ENCODE measurements around the gene C1QL1. TPM values are rescaled to one million over a fixed set of nuclear protein-coding genes. Genes with fewer than 3 reads are reported as not detected.

Gene C1QL1
- total and polyA plus RNA-seq, 4 donors = 1.3 TPM; not detected in 3

DNA sequence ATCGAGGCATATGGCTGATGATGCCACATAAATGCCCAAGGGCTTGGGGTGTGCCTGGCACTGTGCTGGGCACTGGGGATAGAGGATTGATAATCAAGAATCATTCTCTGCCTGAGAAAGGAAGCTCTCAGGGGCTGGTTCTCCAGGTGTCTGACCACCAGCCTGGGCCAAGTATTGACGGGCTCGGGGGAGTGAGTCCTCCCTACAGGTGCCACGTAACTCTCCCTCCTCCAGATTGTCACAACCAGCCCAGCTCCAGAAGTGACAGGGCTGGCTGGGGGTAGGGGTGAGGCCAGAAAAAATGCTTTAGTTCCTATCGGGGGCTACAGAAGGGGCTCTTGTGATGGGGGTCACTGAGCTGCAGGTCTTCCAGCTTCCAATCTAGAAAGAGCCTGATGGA lies 10.7 kb upstream of the C1QL1 start:
- DNase-seq (no peak), ATAC-seq (ENCODE audit: low FRiP score) (no peak)
- H3K9me3 ChIP-seq (ENCODE audit: control insufficient read depth, low read length) = no peaks in the 10 kb centered on the region
- H3K36me3 ChIP-seq (ENCODE audit: control insufficient read depth in 1 of 2, insufficient read depth in 2 of 2, low read length in 1 of 2) = no peaks in the 10 kb centered on the region
- H3K4me3 ChIP-seq (ENCODE audit: low read length in 2 of 2) = no peak overlapping the region
- H3K4me1 ChIP-seq (ENCODE audit: control insufficient read depth in 1 of 2, insufficient read depth in 2 of 2, low read length in 2 of 2) = no peaks in the 10 kb centered on the region
- no peaks in the 10 kb centered on the region for H3K27me3 ChIP-seq (ENCODE audit: control insufficient read depth in 1 of 2, insufficient read depth in 2 of 2, low read length in 1 of 2)
- H3K27ac ChIP-seq (ENCODE audit: low read depth in 1 of 2, low read length in 2 of 2) = no peak overlapping the region
- WGBS, 2 donors = 93 to 97% methylated on average over 5 of the region's 5 CpGs
- intact Hi-C loops (cut with DNase I) = no loop called here

- no peak overlapping the region for H3K27ac ChIP-seq (ENCODE audit: low read depth in 1 of 2, low read length in 2 of 2)
- no peaks in the 10 kb centered on the region for H3K27me3 ChIP-seq (ENCODE audit: control insufficient read depth in 1 of 2, insufficient read depth in 2 of 2, low read length in 1 of 2)
- intact Hi-C loops (cut with DNase I) = no loop called here
- ATAC-seq (ENCODE audit: low FRiP score) (no peak), DNase-seq (no peak)
- H3K36me3 ChIP-seq (ENCODE audit: control insufficient read depth in 1 of 2, insufficient read depth in 2 of 2, low read length in 1 of 2) = no peaks in the 10 kb centered on the region
- no peaks in the 10 kb centered on the region for H3K9me3 ChIP-seq (ENCODE audit: control insufficient read depth, low read length)
- H3K4me3 ChIP-seq (ENCODE audit: low read length in 2 of 2) = no peak overlapping the region
- WGBS, 2 donors = 25 to 37% methylated on average over 7 of the region's 7 CpGs
- H3K4me1 ChIP-seq (ENCODE audit: control insufficient read depth in 1 of 2, insufficient read depth in 2 of 2, low read length in 2 of 2) = no peaks in the 10 kb centered on the region
These were observed 9.9 kb upstream of the C1QL1 start for GRCh38 chr17:44977814-44978550.

DNA sequence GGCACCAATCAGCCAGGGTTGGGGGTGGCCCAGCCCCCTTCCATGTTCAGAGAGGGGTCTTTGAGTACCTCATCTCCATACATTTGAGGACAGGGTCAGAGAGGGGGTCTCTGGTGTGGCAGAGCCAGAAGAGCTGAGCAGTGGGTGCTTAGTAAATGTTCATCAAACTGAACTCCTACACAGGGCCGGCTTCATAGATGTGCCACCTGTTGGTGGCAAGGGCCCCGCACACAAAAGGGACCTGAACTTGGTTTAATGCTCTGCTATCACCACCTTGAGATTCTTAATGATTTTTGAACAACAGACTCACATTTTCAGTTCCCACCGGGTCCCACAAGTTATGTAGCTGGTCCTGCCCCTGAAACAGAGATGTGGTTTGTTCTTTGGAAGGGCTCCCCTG lies 9.0 kb upstream of the C1QL1 start:
- H3K4me1 ChIP-seq (ENCODE audit: control insufficient read depth in 1 of 2, insufficient read depth in 2 of 2, low read length in 2 of 2) = no peaks in the 10 kb centered on the region
- no peak overlapping the region for H3K4me3 ChIP-seq (ENCODE audit: low read length in 2 of 2)
- H3K27ac ChIP-seq (ENCODE audit: low read depth in 1 of 2, low read length in 2 of 2) = no peak overlapping the region
- DNase-seq = no peak
- WGBS, 2 donors = 66 to 73% methylated on average over 3 of the region's 3 CpGs
- intact Hi-C loops (cut with DNase I) = no loop called here
- no peaks in the 10 kb centered on the region for H3K36me3 ChIP-seq (ENCODE audit: control insufficient read depth in 1 of 2, insufficient read depth in 2 of 2, low read length in 1 of 2)
- ATAC-seq (ENCODE audit: low FRiP score) = no peak
- no peaks in the 10 kb centered on the region for H3K9me3 ChIP-seq (ENCODE audit: control insufficient read depth, low read length)
- H3K27me3 ChIP-seq (ENCODE audit: control insufficient read depth in 1 of 2, insufficient read depth in 2 of 2, low read length in 1 of 2) = no peaks in the 10 kb centered on the region

- Histone ChIP-seq H3K4me3 (ENCODE audit: low read length in 2 of 2) (no peak overlapping the region), H3K4me1 (ENCODE audit: control insufficient read depth in 1 of 2, insufficient read depth in 2 of 2, low read length in 2 of 2) (no peaks in the 10 kb centered on the region), H3K27ac (ENCODE audit: low read depth in 1 of 2, low read length in 2 of 2) (no peak overlapping the region), H3K9me3 (ENCODE audit: control insufficient read depth, low read length) (no peaks in the 10 kb centered on the region), H3K36me3 (ENCODE audit: control insufficient read depth in 1 of 2, insufficient read depth in 2 of 2, low read length in 1 of 2) (no peaks in the 10 kb centered on the region), H3K27me3 (ENCODE audit: control insufficient read depth in 1 of 2, insufficient read depth in 2 of 2, low read length in 1 of 2) (no peaks in the 10 kb centered on the region)
- no peak for DNase-seq
- 90 to 93% methylated on average over 13 of the region's 13 CpGs for WGBS, 2 donors
- intact Hi-C loops (cut with DNase I) = no loop called here
- no peak for ATAC-seq (ENCODE audit: low FRiP score)
These were observed 8.1 kb upstream of the C1QL1 start for GRCh38 chr17:44976206-44976605.

DNA sequence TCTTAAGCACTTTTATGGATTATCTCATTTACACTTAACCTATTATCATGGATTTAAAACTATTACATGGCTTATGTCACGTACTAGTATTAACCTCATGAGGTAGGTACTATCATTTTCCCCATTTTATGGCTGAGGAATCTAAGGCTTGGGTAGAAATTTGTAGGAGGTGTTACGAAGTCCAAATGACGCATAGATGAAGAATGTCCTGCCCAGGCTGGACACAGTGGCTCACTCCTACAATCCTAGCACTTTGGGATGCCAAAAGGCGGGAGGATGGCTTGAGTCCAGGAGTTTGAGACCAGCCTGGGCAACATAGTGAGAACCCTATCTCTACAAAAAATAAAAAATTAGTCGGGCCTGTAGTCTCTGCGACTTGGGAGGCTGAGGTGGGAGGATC lies 4.8 kb upstream of the C1QL1 start:
- WGBS, 2 donors = 38 to 41% methylated on average over 6 of the region's 6 CpGs
- Histone ChIP-seq H3K36me3 (ENCODE audit: control insufficient read depth in 1 of 2, insufficient read depth in 2 of 2, low read length in 1 of 2) (no peaks in the 10 kb centered on the region), H3K27ac (ENCODE audit: low read depth in 1 of 2, low read length in 2 of 2) (no peak overlapping the region), H3K4me3 (ENCODE audit: low read length in 2 of 2) (no peak overlapping the region), H3K27me3 (ENCODE audit: control insufficient read depth in 1 of 2, insufficient read depth in 2 of 2, low read length in 1 of 2) (no peaks in the 10 kb centered on the region), H3K9me3 (ENCODE audit: control insufficient read depth, low read length) (no peaks in the 10 kb centered on the region), H3K4me1 (ENCODE audit: control insufficient read depth in 1 of 2, insufficient read depth in 2 of 2, low read length in 2 of 2) (no peaks in the 10 kb centered on the region)
- peak in 1 of 2 donors; percentile 64 for DNase-seq
- intact Hi-C loops (cut with DNase I) = no loop called here
- no peak for ATAC-seq (ENCODE audit: low FRiP score)

DNA sequence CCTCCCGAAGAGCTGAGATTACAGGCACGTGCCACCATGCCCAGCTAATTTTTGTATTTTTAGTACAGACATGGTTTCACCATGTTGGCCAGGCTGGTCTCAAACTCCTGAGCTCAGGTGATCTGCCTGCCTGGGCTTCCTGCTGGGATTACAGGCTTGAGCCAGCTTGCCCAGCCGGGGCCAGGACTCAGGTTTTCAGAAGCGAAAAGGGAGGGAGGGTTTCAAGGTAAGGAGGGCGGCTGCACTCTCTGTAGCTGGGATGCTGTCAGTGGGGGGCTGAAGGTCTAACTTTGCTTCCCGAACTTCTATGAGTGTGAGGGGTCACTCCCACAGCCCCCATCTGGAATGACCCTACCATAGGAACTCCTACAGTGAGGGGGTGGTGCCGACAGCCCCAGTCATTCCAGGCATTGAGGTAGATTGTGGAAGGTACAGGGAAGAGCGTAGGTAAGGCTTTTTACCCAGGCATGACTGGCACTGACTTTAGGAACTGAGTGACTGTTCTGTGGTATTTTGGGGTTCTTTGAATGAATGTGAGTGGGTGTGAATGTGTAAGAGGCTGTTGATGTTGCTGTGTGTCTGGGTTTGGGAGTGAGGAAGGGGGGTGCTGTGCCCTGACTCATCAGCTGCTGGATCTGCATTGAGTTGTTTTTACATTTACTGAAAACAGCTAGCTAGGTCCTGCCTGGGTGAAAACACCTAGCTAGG lies 3.8 kb upstream of the C1QL1 start:
- H3K27me3 ChIP-seq (ENCODE audit: control insufficient read depth in 1 of 2, insufficient read depth in 2 of 2, low read length in 1 of 2) = no peaks in the 10 kb centered on the region
- H3K4me3 ChIP-seq (ENCODE audit: low read length in 2 of 2) = no peak overlapping the region
- no peaks in the 10 kb centered on the region for H3K9me3 ChIP-seq (ENCODE audit: control insufficient read depth, low read length)
- H3K27ac ChIP-seq (ENCODE audit: low read depth in 1 of 2, low read length in 2 of 2) = no peak overlapping the region
- intact Hi-C loops (cut with DNase I) = no loop called here
- no peaks in the 10 kb centered on the region for H3K36me3 ChIP-seq (ENCODE audit: control insufficient read depth in 1 of 2, insufficient read depth in 2 of 2, low read length in 1 of 2)
- WGBS, 2 donors = 78% methylated on average over 8 of the region's 8 CpGs
- ATAC-seq (ENCODE audit: low FRiP score) (no peak), DNase-seq (no peak)
- no peaks in the 10 kb centered on the region for H3K4me1 ChIP-seq (ENCODE audit: control insufficient read depth in 1 of 2, insufficient read depth in 2 of 2, low read length in 2 of 2)

GRCh38 chr17:44970136-44970741 lies 2.1 kb upstream of the C1QL1 start:
- DNase-seq = peak; percentile 68 to 85
- ATAC-seq (ENCODE audit: low FRiP score) = no peak
- H3K36me3 ChIP-seq (ENCODE audit: control insufficient read depth in 1 of 2, insufficient read depth in 2 of 2, low read length in 1 of 2) = no peaks in the 10 kb centered on the region
- no peaks in the 10 kb centered on the region for H3K4me1 ChIP-seq (ENCODE audit: control insufficient read depth in 1 of 2, insufficient read depth in 2 of 2, low read length in 2 of 2)
- 0 to 2% methylated on average over 55 of the region's 55 CpGs for WGBS, 2 donors
- intact Hi-C loops (cut with DNase I) = no loop called here
- no peaks in the 10 kb centered on the region for H3K9me3 ChIP-seq (ENCODE audit: control insufficient read depth, low read length)
- no peak overlapping the region for H3K27ac ChIP-seq (ENCODE audit: low read depth in 1 of 2, low read length in 2 of 2)
- no peaks in the 10 kb centered on the region for H3K27me3 ChIP-seq (ENCODE audit: control insufficient read depth in 1 of 2, insufficient read depth in 2 of 2, low read length in 1 of 2)
- no peak overlapping the region for H3K4me3 ChIP-seq (ENCODE audit: low read length in 2 of 2)

DNA sequence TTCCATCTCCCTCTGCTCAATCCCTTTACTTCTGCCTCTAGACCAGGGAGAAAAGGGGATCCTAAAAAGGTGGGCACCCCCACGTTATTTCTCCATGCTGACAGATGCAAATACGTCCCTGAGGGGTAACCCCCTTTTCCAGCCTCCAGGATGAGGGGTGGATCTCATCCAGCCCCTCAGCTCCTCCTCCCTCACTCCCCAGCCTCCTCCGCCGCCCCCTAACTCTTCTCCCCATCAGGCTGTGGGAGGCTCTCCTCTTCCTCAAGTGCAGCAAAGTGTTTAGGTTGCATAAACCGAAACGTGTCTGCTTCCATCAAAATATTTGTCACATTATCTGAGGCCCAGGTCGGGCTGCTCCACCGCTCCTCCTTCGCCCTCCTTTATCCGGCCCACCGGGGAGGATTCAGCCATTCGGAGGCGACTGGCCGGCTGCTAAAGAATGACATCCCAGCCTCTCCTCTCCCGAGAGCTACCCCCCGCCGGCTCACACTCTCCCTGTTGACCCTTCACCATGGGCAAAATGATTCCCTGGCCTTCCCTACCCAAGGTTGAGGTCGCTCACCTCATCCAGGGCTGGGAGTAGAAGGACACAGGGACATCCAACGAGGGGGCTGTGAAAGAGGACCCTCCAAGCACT lies 1.2 kb upstream of the C1QL1 start:
- Histone ChIP-seq H3K27ac (ENCODE audit: low read depth in 1 of 2, low read length in 2 of 2) (no peak overlapping the region), H3K36me3 (ENCODE audit: control insufficient read depth in 1 of 2, insufficient read depth in 2 of 2, low read length in 1 of 2) (no peaks in the 10 kb centered on the region), H3K9me3 (ENCODE audit: control insufficient read depth, low read length) (no peaks in the 10 kb centered on the region), H3K4me3 (ENCODE audit: low read length in 2 of 2) (no peak overlapping the region), H3K4me1 (ENCODE audit: control insufficient read depth in 1 of 2, insufficient read depth in 2 of 2, low read length in 2 of 2) (no peaks in the 10 kb centered on the region), H3K27me3 (ENCODE audit: control insufficient read depth in 1 of 2, insufficient read depth in 2 of 2, low read length in 1 of 2) (no peaks in the 10 kb centered on the region)
- WGBS, 2 donors = 84 to 86% methylated on average over 19 of the region's 19 CpGs
- ATAC-seq (ENCODE audit: low FRiP score) (no peak), DNase-seq (no peak)
- intact Hi-C loops (cut with DNase I) = loop anchor here in 1 of 2 donors (5.0 kb wide), 1 partner anchor 53 kb away; no protein-coding TSS in a partner anchor
